ENCODE measurements around the gene PRDM16.

DNA sequence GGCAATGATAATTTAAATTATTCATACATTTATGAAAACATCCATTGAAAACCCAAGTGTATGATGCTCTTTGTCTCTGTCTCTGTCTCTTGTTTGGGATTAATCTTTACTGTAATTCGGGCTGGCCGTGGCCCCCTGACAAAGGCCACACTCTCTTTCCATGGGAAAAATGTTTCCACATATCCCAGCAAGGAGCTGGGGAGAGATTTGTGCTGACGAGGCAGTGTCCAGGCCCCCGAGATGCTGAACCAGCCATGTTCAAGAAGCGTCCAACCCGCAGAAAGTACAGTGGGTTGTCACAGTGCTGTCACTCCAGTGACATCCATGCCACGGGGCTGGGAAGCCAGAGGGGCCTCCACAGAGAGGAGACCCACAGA, 147.0 kb downstream of the PRDM16 start:
- TF ChIP-seq ZFP3 (CRISPR knock-in tag; IDR thresholded peaks at IDR 0.05) (no peak), PPARA (CRISPR knock-in tag; IDR thresholded peaks at IDR 0.05; ENCODE audit: borderline replicate concordance) (no peak)
- TF ChIP-seq, protein P1, sequence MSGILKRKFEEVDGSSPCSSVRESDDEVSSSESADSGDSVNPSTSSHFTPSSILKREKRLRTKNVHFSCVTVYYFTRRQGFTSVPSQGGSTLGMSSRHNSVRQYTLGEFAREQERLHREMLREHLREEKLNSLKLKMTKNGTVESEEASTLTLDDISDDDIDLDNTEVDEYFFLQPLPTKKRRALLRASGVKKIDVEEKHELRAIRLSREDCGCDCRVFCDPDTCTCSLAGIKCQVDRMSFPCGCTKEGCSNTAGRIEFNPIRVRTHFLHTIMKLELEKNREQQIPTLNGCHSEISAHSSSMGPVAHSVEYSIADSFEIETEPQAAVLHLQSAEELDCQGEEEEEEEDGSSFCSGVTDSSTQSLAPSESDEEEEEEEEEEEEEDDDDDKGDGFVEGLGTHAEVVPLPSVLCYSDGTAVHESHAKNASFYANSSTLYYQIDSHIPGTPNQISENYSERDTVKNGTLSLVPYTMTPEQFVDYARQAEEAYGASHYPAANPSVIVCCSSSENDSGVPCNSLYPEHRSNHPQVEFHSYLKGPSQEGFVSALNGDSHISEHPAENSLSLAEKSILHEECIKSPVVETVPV (CRISPR knock-in tag; IDR thresholded peaks at IDR 0.05) = no peak
- TF ChIP-seq, protein P2, sequence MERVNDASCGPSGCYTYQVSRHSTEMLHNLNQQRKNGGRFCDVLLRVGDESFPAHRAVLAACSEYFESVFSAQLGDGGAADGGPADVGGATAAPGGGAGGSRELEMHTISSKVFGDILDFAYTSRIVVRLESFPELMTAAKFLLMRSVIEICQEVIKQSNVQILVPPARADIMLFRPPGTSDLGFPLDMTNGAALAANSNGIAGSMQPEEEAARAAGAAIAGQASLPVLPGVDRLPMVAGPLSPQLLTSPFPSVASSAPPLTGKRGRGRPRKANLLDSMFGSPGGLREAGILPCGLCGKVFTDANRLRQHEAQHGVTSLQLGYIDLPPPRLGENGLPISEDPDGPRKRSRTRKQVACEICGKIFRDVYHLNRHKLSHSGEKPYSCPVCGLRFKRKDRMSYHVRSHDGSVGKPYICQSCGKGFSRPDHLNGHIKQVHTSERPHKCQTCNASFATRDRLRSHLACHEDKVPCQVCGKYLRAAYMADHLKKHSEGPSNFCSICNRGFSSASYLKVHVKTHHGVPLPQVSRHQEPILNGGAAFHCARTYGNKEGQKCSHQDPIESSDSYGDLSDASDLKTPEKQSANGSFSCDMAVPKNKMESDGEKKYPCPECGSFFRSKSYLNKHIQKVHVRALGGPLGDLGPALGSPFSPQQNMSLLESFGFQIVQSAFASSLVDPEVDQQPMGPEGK (CRISPR knock-in tag; IDR thresholded peaks at IDR 0.05; ENCODE audit: borderline replicate concordance) = no peak
- TF ChIP-seq, protein P3, sequence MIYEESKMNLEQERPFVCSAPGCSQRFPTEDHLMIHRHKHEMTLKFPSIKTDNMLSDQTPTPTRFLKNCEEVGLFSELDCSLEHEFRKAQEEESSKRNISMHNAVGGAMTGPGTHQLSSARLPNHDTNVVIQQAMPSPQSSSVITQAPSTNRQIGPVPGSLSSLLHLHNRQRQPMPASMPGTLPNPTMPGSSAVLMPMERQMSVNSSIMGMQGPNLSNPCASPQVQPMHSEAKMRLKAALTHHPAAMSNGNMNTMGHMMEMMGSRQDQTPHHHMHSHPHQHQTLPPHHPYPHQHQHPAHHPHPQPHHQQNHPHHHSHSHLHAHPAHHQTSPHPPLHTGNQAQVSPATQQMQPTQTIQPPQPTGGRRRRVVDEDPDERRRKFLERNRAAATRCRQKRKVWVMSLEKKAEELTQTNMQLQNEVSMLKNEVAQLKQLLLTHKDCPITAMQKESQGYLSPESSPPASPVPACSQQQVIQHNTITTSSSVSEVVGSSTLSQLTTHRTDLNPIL (CRISPR knock-in tag; IDR thresholded peaks at IDR 0.05; ENCODE audit: low read depth) = no peak
